NCI-H774 (cell line): ENCODE data around the gene FCRL4.

ENCODE experiments used
- DNase-seq: peaks from one replicate; lab custom pipeline; 2025; lab: John Stamatoyannopoulos, UW

FCRL4 gene

DNA sequence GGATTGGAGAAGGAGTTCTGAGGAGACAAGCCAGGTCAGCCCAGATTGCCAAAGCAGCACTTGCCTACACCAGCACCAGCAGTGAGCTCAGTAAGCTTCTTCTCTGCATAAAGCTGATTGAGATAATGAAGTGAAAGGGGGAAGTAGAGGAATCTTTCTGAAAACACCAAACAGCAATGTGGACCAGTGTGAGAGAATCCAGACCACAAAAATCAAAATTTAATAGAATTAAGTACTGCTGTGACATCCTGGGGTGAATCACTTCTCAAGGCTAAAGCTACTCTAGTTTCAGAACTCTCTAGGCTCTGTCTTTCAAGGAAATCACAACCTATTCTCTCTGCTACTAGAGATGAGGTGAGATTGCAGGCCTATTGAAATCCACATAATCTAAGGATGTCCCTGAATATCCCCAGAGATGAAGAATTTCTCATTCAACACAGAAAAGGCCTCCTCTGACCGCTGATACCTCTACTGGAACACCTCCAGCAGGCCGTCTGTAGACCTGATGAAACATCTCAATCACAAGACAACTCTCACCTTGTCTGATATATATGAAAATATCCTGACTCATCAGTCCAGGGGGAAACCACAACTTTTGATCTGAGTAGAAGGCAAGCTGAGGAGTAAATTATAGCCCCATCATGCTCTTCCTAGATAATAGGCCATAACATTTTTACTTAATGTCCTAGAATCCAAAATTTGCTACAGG is at the start of gene FCRL4:
Gene FCRL4 (minus strand): TSS at position 127 of the 709 bp plus-strand sequence. CDS start 141 bp downstream, outside the sequence.
- DNase-seq: no peak

- DNase-seq: no peak
Measured at GRCh38 chr1:157646144-157646543, 48.3 kb upstream of the FCRL4 start.

GRCh38 chr1:157641177-157641576 is 43.3 kb upstream of the FCRL4 start:
- DNase-seq: no peak

DNA sequence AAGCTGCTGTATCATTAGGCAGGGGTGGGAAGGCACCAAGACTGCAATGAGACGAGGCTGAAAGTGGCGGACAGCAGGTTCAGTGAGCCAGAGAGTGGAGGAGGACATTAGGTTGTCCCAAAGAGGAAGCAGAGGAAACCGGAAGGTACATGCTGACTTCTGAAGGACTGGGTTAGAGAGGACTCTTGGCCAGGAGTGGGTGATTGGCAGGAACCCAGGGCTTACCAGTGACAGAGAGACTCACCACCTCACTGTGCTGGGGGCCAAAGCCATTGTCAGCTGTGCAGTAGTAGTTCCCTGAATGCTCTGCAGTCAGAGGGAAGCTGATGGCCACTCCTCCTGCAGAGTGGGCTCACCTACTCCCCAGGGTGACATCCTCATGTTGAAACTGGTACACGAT is 41.9 kb upstream of the FCRL4 start:
- no peak for DNase-seq

- DNase-seq: no peak
Measured at GRCh38 chr1:157628773-157629172, 30.9 kb upstream of the FCRL4 start.

DNA sequence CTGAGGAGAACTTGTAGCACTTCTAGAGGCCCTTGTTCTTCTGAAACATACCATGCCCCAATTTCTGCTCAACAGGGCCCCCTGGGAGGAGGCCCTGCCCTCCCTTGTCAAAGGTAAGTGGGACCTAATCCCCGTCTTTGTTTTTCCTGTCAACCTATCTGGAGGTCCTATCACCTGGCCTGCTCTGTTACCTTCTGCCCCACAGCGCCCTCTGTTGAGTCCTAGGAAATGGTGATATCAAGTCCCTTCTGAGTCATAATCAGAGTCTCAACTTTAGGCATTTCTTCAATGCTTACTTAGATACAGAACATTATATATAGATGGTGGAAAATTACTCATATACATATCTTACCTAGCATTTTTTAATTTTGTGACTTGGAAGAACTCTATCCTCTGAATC is 28.2 kb upstream of the FCRL4 start:
- DNase-seq: no peak

DNA sequence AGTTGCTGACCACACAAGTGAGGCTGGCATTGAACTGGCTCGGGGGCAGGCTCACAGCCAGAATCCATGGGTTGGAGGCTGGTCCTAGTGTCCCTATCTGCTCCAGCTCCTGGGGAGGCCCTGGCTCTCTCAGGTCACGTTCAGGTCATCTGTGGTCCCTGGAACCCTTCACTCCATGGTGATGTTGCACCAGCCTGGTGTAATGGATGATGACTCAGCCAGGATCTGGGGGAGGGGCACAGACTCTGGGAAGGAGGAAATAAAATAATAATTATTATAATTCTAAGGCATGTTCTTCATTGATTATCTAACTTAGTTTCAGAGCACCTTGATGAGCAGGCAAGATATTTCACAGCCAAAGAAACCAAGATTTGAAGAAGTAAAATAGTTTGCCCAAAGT is 26.6 kb upstream of the FCRL4 start:
- DNase-seq: no peak

DNA sequence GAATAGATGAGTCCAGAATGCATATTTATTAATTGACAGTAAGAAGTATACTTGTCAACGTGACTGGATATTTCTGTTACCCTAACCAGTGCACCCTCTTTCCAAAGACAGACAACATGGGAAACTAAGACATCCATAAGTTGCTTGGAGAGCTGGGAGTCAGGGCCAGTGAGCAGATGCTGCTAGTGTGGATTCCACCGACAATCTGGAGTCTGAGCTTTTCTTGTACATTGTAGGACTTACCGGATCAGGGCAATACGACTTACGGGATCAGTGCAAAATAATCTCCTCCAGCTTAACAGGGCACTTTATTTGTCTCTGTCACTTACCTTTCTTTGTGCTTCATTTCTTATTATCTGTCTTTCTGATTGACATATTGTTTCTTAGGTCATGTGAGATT is 24.6 kb upstream of the FCRL4 start:
- DNase-seq: no peak

GRCh38 chr1:157618190-157618589 is 20.3 kb upstream of the FCRL4 start:
- DNase-seq: no peak

GRCh38 chr1:157600236-157600635 is 2.4 kb upstream of the FCRL4 start:
- DNase-seq: no peak

GRCh38 chr1:157596384-157596783 is 1.5 kb downstream of the FCRL4 start:
- DNase-seq: no peak

DNA sequence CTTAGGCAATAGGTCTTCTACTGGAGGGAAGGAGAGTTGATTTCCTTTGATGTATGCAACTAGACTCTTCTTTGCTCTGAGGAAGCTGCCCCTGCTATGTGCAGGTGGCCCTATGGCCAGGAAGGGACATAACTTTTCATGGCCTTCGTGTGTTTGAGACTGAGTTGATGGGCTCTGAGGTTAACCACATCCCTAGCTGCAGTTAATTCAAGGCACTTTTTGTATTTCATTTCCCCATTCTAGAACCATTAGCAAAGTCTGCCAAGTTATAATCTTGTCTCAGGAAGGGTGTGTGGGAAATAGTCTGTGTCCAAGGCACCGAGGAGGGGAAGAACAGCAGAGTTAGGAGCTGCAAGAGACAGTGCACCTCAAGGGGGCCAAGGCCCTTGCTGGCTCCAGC is 2.5 kb downstream of the FCRL4 start:
- no peak for DNase-seq

GRCh38 chr1:157585984-157586383 is 11.9 kb downstream of the FCRL4 start:
- no peak for DNase-seq

- no peak for DNase-seq
Measured at GRCh38 chr1:157584503-157584902, 13.4 kb downstream of the FCRL4 start.

DNA sequence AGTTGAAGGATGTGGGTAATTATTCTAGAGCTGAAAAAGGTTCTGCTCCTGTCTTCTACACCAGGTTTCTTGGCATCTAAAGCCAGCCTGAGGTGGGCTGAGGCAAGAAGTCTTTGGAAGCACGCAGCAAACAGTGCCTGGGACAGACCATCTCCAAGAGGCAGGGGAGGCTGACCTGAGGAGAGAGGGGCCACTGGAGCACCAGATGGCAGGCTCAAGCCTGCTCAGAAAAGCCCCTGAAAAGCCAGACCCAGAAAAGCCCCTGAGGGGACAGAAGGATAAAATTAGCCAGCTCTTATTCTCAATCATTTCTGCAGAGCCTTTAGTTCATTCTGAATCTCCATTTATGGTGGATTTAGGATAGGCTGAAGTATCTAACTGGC is 17.1 kb downstream of the FCRL4 start:
- DNase-seq: no peak

- DNase-seq: peak; percentile 62
Measured at GRCh38 chr1:157580179-157580827, 17.6 kb downstream of the FCRL4 start.

GRCh38 chr1:157577420-157577819 is 20.5 kb downstream of the FCRL4 start:
- no peak for DNase-seq

GRCh38 chr1:157575744-157576143 is 22.1 kb downstream of the FCRL4 start:
- no peak for DNase-seq

DNA sequence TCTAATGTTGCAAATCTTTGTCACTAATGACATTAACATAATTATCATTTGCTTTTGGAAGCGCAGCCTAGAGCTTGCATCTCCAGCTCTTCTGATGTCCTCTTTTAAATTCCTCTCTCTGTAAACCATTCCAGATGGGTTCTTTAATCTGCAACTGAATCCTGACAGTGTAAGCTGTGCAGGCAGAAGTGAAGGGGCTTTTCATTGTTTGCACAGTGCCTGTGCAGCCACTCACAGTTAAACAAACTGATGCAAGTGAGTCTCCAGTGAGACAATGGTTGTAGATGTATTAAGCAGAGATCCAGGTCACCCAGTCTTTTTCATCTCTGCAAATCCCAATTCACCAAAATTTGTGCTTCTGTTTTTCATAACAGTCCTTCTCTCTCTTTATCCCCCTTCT is 23.0 kb downstream of the FCRL4 start:
- no peak for DNase-seq

GRCh38 chr1:157566484-157567300 is 31.2 kb downstream of the FCRL4 start:
- DNase-seq: no peak

- DNase-seq: no peak
Measured at GRCh38 chr1:157562515-157562914, 35.4 kb downstream of the FCRL4 start.

- DNase-seq: no peak
Measured at GRCh38 chr1:157558119-157558518, 39.8 kb downstream of the FCRL4 start.
